OCI-LY3 (cell line): ENCODE data around the gene GRIK4.

ENCODE experiments used
- CTCF ChIP-seq: fragments of 200-600, 300-600 bp; sonication (generic); IDR thresholded peaks from 2 replicates; pipeline ENCODE4 v1.5.1; 2014; ENCODE audit warnings: antibody characterized with exemption, low read length, low read depth
- EZH2phosphoT487 ChIP-seq: fragments of 200-600 bp; shearing (Covaris generic); IDR thresholded peaks from 2 replicates; pipeline ENCODE4 v1.6.1; 2018; ENCODE audit warnings: antibody characterized with exemption, mixed run types, low read depth

DNA sequence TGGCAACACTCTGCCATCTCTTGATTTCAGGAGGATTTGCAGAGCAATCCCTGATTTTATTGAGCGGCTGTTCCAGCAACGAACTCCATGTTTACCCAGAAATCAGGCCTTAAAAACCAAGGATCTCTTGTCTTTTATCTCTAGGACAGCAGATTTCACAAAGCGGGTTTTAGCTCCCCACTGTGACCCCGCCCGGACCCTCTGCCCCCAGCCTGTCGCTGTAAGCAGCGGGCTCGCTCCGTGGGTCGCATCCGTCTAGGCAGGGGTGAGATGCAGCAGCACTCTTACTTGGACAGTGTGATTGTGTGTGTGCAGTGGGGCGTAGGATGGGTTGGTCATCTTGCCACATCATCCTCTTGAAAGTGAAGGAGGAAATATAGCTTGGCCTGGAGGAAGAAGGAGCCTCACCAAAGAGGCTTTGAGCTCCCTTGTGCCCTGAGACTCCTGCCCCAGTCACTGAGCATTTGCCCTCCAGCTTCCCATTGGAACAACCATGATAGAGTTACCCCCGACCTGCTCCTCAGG, 323.2 kb downstream of the GRIK4 start:
- TF ChIP-seq CTCF: no peak
- no peak for TF ChIP-seq EZH2phosphoT487
